ENCODE measurements around the gene TMCO1. TPM values are rescaled to one million over a fixed set of nuclear protein-coding genes. Genes with fewer than 3 reads are reported as not detected.

Gene TMCO1
- total and polyA plus RNA-seq, 2 of the 13 experiments (the other 11 are each of a cell fraction or from before 2014, with no cell fraction given) = 106 to 119 TPM

DNA sequence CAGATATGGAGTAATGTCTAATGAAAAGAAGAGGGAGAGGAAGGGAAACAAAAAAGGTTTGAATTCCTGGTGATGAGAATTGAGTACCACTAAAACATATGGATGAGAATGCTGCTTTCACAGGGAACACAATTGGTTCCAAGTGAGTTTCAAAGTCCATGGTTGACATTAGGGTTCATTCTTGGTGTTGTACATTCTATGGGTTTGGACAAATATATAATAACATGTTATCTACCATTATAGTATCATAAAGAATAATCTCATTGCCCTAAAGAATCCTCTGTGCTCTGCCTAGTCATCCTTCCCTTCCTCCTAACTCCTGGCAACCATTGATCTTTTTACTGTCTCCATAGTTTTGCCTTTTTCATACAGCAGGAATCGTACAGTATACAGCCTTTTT lies 20.1 kb downstream of the TMCO1 start:
- H3K9ac ChIP-seq (ENCODE audit: insufficient read depth, low read depth, low read length) = no peak overlapping the region
- WGBS (ENCODE audit: low lambda C conversion rate) = 97% methylated on average over 1 of the region's 1 CpG
- DNase-seq (ENCODE audit: low spot score) (no peak), FAIRE-seq (no peak), ATAC-seq (no peak)
- no peak overlapping the region for H3K4me3 ChIP-seq (replicated peaks in 1 of 3; ENCODE audit: insufficient read depth in 1 of 3, low read depth in 2 of 3, low read length in 3 of 3)
- H3K36me3 ChIP-seq (replicated peaks in 1 of 2; ENCODE audit: control insufficient read depth in 1 of 2, insufficient read depth in 2 of 2, low read length in 2 of 2) = peaks cover 5 to 22% of the 10 kb centered on the region in 2 experiments; a peak in 3 of 5 replicates
- no peak overlapping the region for H3K27ac ChIP-seq (ENCODE audit: extremely low read length, insufficient read depth, low read length)
- no peaks in the 10 kb centered on the region for H3K27me3 ChIP-seq (ENCODE audit: control insufficient read depth in 1 of 2, insufficient read depth in 2 of 2, low read length in 2 of 2)
- H3K4me2 ChIP-seq (ENCODE audit: low read depth, low read length) = no peak overlapping the region
- in situ Hi-C loops (cut with HindIII; ENCODE audit: extremely low pct_ligation_motif_present, low pct_unique_long_range_greater_than_20kb) = no loop called here
- H2AFZ ChIP-seq (ENCODE audit: low read length) = no peak overlapping the region
- peaks cover 16% of the 10 kb centered on the region for H3K4me1 ChIP-seq (ENCODE audit: insufficient read depth, low read length)
- H3K9me3 ChIP-seq (ENCODE audit: low read length) = no peaks in the 10 kb centered on the region
- intact Hi-C loops (cut with micrococcal nuclease; ENCODE audit: unreplicated experiment) = no loop called here
- POLR2A ChIA-PET = no interaction called here
- H3K79me2 ChIP-seq (ENCODE audit: insufficient read depth, low read length) = no peaks in the 10 kb centered on the region
- CTCF ChIA-PET (ENCODE audit: low intra/inter-chr PET ratio, low total read pairs) = no interaction called here
- no peaks in the 10 kb centered on the region for H4K20me1 ChIP-seq (ENCODE audit: insufficient read depth, low read length)
- TSS peak; percentile 24 for BruUV-seq (replicated peaks)
- no peak for TF ChIP-seq PAX8 (CRISPR knock-in tag; IDR thresholded peaks at IDR 0.05; ENCODE audit: borderline replicate concordance)
- no peak for TF ChIP-seq IRF2 (CRISPR knock-in tag; IDR thresholded peaks at IDR 0.05)
- TF ChIP-seq, protein P1, sequence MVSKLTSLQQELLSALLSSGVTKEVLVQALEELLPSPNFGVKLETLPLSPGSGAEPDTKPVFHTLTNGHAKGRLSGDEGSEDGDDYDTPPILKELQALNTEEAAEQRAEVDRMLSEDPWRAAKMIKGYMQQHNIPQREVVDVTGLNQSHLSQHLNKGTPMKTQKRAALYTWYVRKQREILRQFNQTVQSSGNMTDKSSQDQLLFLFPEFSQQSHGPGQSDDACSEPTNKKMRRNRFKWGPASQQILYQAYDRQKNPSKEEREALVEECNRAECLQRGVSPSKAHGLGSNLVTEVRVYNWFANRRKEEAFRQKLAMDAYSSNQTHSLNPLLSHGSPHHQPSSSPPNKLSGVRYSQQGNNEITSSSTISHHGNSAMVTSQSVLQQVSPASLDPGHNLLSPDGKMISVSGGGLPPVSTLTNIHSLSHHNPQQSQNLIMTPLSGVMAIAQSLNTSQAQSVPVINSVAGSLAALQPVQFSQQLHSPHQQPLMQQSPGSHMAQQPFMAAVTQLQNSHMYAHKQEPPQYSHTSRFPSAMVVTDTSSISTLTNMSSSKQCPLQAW (CRISPR knock-in tag; IDR thresholded peaks at IDR 0.05) = no peak
- TF ChIP-seq, protein P2, sequence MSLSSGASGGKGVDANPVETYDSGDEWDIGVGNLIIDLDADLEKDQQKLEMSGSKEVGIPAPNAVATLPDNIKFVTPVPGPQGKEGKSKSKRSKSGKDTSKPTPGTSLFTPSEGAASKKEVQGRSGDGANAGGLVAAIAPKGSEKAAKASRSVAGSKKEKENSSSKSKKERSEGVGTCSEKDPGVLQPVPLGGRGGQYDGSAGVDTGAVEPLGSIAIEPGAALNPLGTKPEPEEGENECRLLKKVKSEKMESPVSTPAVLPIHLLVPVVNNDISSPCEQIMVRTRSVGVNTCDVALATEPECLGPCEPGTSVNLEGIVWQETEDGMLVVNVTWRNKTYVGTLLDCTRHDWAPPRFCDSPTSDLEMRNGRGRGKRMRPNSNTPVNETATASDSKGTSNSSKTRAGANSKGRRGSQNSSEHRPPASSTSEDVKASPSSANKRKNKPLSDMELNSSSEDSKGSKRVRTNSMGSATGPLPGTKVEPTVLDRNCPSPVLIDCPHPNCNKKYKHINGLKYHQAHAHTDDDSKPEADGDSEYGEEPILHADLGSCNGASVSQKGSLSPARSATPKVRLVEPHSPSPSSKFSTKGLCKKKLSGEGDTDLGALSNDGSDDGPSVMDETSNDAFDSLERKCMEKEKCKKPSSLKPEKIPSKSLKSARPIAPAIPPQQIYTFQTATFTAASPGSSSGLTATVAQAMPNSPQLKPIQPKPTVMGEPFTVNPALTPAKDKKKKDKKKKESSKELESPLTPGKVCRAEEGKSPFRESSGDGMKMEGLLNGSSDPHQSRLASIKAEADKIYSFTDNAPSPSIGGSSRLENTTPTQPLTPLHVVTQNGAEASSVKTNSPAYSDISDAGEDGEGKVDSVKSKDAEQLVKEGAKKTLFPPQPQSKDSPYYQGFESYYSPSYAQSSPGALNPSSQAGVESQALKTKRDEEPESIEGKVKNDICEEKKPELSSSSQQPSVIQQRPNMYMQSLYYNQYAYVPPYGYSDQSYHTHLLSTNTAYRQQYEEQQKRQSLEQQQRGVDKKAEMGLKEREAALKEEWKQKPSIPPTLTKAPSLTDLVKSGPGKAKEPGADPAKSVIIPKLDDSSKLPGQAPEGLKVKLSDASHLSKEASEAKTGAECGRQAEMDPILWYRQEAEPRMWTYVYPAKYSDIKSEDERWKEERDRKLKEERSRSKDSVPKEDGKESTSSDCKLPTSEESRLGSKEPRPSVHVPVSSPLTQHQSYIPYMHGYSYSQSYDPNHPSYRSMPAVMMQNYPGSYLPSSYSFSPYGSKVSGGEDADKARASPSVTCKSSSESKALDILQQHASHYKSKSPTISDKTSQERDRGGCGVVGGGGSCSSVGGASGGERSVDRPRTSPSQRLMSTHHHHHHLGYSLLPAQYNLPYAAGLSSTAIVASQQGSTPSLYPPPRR (CRISPR knock-in tag; IDR thresholded peaks at IDR 0.05; ENCODE audit: borderline replicate concordance) = no peak
- no peak for TF ChIP-seq ZNF709 (CRISPR knock-in tag; IDR thresholded peaks at IDR 0.05)
- no peak for TF ChIP-seq ZNF326 (CRISPR knock-in tag; IDR thresholded peaks at IDR 0.05; ENCODE audit: borderline replicate concordance)
- TF ChIP-seq ZNF841 (CRISPR knock-in tag; IDR thresholded peaks at IDR 0.05; ENCODE audit: borderline replicate concordance) = no peak
- TF ChIP-seq, protein P3, sequence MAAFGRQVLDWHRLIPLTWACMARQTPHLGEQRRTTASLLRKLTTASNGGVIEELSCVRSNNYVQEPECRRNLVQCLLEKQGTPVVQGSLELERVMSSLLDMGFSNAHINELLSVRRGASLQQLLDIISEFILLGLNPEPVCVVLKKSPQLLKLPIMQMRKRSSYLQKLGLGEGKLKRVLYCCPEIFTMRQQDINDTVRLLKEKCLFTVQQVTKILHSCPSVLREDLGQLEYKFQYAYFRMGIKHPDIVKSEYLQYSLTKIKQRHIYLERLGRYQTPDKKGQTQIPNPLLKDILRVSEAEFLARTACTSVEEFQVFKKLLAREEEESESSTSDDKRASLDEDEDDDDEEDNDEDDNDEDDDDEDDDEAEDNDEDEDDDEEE (CRISPR knock-in tag; IDR thresholded peaks at IDR 0.05) = no peak
- TF ChIP-seq GATAD2A (CRISPR knock-in tag; IDR thresholded peaks at IDR 0.05) = no peak
- TF ChIP-seq MAZ (IDR thresholded peaks at IDR 0.05; ENCODE audit: borderline replicate concordance, low read depth, low read length) = no peak
- no peak for TF ChIP-seq MAZ (CRISPR knock-in tag; IDR thresholded peaks at IDR 0.05; ENCODE audit: low read depth)
- TF ChIP-seq, protein P4, sequence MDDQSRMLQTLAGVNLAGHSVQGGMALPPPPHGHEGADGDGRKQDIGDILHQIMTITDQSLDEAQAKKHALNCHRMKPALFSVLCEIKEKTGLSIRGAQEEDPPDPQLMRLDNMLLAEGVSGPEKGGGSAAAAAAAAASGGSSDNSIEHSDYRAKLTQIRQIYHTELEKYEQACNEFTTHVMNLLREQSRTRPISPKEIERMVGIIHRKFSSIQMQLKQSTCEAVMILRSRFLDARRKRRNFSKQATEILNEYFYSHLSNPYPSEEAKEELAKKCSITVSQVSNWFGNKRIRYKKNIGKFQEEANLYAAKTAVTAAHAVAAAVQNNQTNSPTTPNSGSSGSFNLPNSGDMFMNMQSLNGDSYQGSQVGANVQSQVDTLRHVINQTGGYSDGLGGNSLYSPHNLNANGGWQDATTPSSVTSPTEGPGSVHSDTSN (CRISPR knock-in tag; IDR thresholded peaks at IDR 0.05; ENCODE audit: borderline replicate concordance) = no peak

Measured in HepG2 (cell line).